Naive thymus-derived CD4-positive, alpha-beta T cell (primary cell): Measurements from ENCODE around the gene SPNS3. TPM values are rescaled to one million over a fixed set of nuclear protein-coding genes. Genes with fewer than 3 reads are reported as not detected.

Source experiments
- ATAC-seq: fragments of 150-1000 bp; cut with Tn5 transposase; 2 replicates; pipeline ENCODE4 v1.10.0; 2021; ENCODE audit warnings: mild to moderate bottlenecking, moderate library complexity
- CTCF ChIA-PET: fragments of 350-600 bp; sonication (Branson Sonifier 250); formaldehyde crosslinking; loops from one replicate; lab custom pipeline; 2021; ENCODE audit warnings: antibody characterized with exemption; lab: Charles Lee
- POLR2A ChIA-PET: fragments of 350-600 bp; sonication (Branson Sonifier 250); formaldehyde crosslinking; loops from one replicate; lab custom pipeline; 2021; ENCODE audit warnings: antibody characterized with exemption, inconsistent platforms; lab: Charles Lee
- DNase-seq, 9 donors: peaks; one replicate each; pipeline versions ENCODE4 v3.0.0 to v3.0.0-alpha.2; 2020 to 2022; ENCODE audit warnings: mixed read lengths in 1 of 9
- H3K27ac ChIP-seq: one replicate; pipeline ENCODE4 v1.7.0; 2013; ENCODE audit warnings: mild to moderate bottlenecking, low read depth, low read length, moderate library complexity
- H3K27me3 ChIP-seq, 2 donors: one replicate each; pipeline ENCODE4 v1.7.0; 2013; ENCODE audit warnings: low read length in 2 of 2, mild to moderate bottlenecking in 2 of 2, moderate library complexity in 2 of 2; ENCODE audit not compliant: control insufficient read depth in 2 of 2, insufficient read depth in 2 of 2
- H3K36me3 ChIP-seq, 3 experiments: 1 replicate in 2 of 3; 2 replicates in 1 of 3; pipeline ENCODE4 v1.7.0; 2013; ENCODE audit warnings: low read length in 3 of 3, mild to moderate bottlenecking in 3 of 3, moderate library complexity in 1 of 3; ENCODE audit not compliant: insufficient read depth in 3 of 3, control insufficient read depth in 2 of 3
- H3K4me1 ChIP-seq, 2 donors: one replicate each; pipeline ENCODE4 v1.7.0; 2013; ENCODE audit warnings: low read length in 2 of 2, mild to moderate bottlenecking in 2 of 2, moderate library complexity in 1 of 2; ENCODE audit not compliant: control insufficient read depth in 2 of 2, insufficient read depth in 2 of 2
- H3K4me3 ChIP-seq: 2 replicates; pipeline ENCODE4 v1.7.0; 2013; ENCODE audit warnings: mild to moderate bottlenecking, low read length
- H3K9me3 ChIP-seq, 3 experiments: 1 replicate in 2 of 3; 2 replicates in 1 of 3; pipeline ENCODE4 v1.7.0; 2013; ENCODE audit warnings: low read length in 3 of 3; ENCODE audit not compliant: control insufficient read depth in 2 of 3
- H3K27ac Mint-ChIP-seq, 9 donors: one replicate each; pipeline ENCODE4 v1.8.0; 2020 to 2022; ENCODE audit warnings: mixed read lengths in 9 of 9, mild to moderate bottlenecking in 8 of 9, moderate library complexity in 5 of 9, inconsistent platforms in 2 of 9
- H3K27me3 Mint-ChIP-seq, 5 donors: one replicate each; pipeline ENCODE4 v1.8.0; 2021 to 2022; ENCODE audit warnings: mixed read lengths in 5 of 5, mild to moderate bottlenecking in 1 of 5
- H3K36me3 Mint-ChIP-seq, 5 donors: one replicate each; pipeline ENCODE4 v1.8.0; 2020 to 2022; ENCODE audit warnings: mixed read lengths in 5 of 5, mild to moderate bottlenecking in 3 of 5, inconsistent platforms in 1 of 5
- H3K4me1 Mint-ChIP-seq, 7 donors: one replicate each; pipeline ENCODE4 v1.8.0; 2020 to 2022; ENCODE audit warnings: mixed read lengths in 7 of 7, mild to moderate bottlenecking in 3 of 7, inconsistent platforms in 1 of 7
- H3K4me3 Mint-ChIP-seq, 10 donors: one replicate each; pipeline ENCODE4 v1.8.0; 2020 to 2022; ENCODE audit warnings: mild to moderate bottlenecking in 10 of 10, mixed read lengths in 10 of 10, moderate library complexity in 6 of 10, inconsistent platforms in 2 of 10
- H3K9me3 Mint-ChIP-seq, 11 donors: one replicate each; pipeline ENCODE4 v1.8.0; 2020 to 2022; ENCODE audit warnings: mixed read lengths in 11 of 11, mild to moderate bottlenecking in 4 of 11, inconsistent platforms in 1 of 11, moderate library complexity in 1 of 11
- intact Hi-C, 2 donors: fragments of 100-400 bp; cut with micrococcal nuclease; formaldehyde crosslinking; loops; one replicate each; pipeline ENCODE4 v1.15.1; 2023
- polyA plus RNA-seq, 2 donors: library from polyadenylated mRNA; unstranded; fragments of 300-500 nt; fragmentation: Illumina TruSeq; gene quantifications; one replicate each; pipeline ENCODE4 v1.2.3, GENCODE V29; 2021
- total RNA-seq, 6 experiments: library from RNA in 5 of 6; stranded (reverse) in 5 of 6; gene quantifications; 1 replicate in 5 of 6; 2 replicates in 1 of 6; pipeline ENCODE4 v1.2.3 and lab custom pipeline; 2021 to 2026

The SPNS3 gene
- total and polyA plus RNA-seq, 7 experiments from 2014 or later, result 1.7 to 7.3 (median 5.1) TPM

DNA sequence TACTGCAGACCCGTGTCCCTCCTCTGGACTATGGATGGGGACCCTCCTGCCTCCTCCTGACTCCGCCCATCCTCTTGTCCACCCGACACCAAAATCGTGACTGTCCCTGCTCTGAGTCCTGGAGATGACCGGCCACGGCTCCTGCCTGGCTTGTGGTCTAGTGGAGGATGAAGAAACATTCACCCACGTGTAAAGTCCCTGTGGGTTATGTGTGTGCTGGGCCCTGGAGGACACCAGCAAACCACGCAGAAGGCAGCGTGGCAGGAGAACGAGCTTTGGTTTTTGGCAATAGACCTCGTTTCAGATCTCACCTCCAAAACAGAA, 76.8 kb downstream of the SPNS3 start:
- POLR2A ChIA-PET, result interaction anchor here (0.9 kb wide), 1 partner anchor 16 kb away, joined by 6 read pairs; no protein-coding TSS in a partner anchor
- no peaks in the 10 kb centered on the region for H3K9me3 ChIP-seq
- Mint-ChIP-seq H3K27ac (peak overlapping the region in 1 of 9 donors; percentile 19), H3K36me3 (no peaks in the 10 kb centered on the region), H3K4me1 (peaks cover 13 to 23% (median 19%) of the 10 kb centered on the region in 7 donors), H3K9me3 (no peaks in the 10 kb centered on the region), H3K4me3 (no peak overlapping the region), H3K27me3 (peaks cover 0 to 5% (median 0%) of the 10 kb centered on the region in 5 donors)
- H3K27ac ChIP-seq, result no peak overlapping the region
- no peaks in the 10 kb centered on the region for H3K27me3 ChIP-seq
- no peaks in the 10 kb centered on the region for H3K36me3 ChIP-seq
- ATAC-seq, result no peak
- DNase-seq, result no peak
- H3K4me3 ChIP-seq, result no peak overlapping the region
- CTCF ChIA-PET, result interaction anchor here (0.6 kb wide), 1 partner anchor 931 kb away, joined by 3 read pairs; no protein-coding TSS in a partner anchor
- intact Hi-C loops, result no loop called here
- H3K4me1 ChIP-seq, result peaks cover 6 to 10% of the 10 kb centered on the region in 2 donors

DNA sequence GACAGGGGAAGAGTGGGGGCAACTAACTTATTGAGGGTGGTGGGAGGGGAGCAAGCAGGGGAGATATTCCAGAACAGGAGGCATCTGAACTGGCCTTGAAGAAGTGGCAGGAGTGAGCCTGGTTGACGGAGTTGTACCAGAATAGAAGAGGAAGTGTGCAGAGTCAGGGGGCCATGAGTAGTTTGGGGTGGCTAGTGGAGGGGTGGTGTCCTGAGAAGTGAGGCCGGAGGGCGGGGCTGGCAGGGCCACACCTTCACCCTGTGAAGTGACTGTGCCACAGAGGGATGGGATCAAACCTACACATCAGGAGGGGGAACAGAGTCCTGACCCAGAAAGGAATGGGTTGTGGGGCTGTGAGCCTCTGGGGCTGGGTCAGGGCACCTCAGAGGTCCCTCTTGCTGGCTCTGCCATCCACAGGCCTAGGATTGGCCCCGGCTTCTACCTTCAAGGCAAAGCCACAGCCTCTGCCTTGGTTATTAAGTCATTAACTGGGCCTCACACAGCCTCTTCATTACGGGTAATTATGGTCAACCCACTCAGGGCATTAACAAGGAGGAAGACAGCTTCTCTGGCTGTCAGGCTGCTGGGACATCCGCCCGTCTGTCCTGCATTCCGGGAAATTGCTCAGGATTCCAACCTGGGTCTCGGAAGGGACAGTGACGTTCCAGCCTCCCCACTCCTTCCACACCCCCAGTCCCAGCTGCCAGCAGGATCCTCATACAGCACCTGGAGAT, 77.6 kb downstream of the SPNS3 start:
- Histone ChIP-seq H3K27ac (no peak overlapping the region), H3K36me3 (no peaks in the 10 kb centered on the region), H3K4me3 (no peak overlapping the region), H3K9me3 (no peaks in the 10 kb centered on the region), H3K27me3 (no peaks in the 10 kb centered on the region), H3K4me1 (peaks cover 6 to 10% of the 10 kb centered on the region in 2 donors)
- Mint-ChIP-seq H3K27ac (peak overlapping the region in 2 of 9 donors; percentile 19 to 28), H3K27me3 (peaks cover 0 to 5% (median 0%) of the 10 kb centered on the region in 5 donors), H3K9me3 (no peaks in the 10 kb centered on the region), H3K4me3 (no peak overlapping the region), H3K36me3 (no peaks in the 10 kb centered on the region), H3K4me1 (peaks cover 13 to 23% (median 19%) of the 10 kb centered on the region in 7 donors)
- ChIA-PET CTCF (no interaction called here), POLR2A (interaction anchor here (0.9 kb wide), 1 partner anchor 17 kb away, joined by 6 read pairs; no protein-coding TSS in a partner anchor)
- intact Hi-C loops, result no loop called here
- ATAC-seq (peak; percentile 32), DNase-seq (no peak)

DNA sequence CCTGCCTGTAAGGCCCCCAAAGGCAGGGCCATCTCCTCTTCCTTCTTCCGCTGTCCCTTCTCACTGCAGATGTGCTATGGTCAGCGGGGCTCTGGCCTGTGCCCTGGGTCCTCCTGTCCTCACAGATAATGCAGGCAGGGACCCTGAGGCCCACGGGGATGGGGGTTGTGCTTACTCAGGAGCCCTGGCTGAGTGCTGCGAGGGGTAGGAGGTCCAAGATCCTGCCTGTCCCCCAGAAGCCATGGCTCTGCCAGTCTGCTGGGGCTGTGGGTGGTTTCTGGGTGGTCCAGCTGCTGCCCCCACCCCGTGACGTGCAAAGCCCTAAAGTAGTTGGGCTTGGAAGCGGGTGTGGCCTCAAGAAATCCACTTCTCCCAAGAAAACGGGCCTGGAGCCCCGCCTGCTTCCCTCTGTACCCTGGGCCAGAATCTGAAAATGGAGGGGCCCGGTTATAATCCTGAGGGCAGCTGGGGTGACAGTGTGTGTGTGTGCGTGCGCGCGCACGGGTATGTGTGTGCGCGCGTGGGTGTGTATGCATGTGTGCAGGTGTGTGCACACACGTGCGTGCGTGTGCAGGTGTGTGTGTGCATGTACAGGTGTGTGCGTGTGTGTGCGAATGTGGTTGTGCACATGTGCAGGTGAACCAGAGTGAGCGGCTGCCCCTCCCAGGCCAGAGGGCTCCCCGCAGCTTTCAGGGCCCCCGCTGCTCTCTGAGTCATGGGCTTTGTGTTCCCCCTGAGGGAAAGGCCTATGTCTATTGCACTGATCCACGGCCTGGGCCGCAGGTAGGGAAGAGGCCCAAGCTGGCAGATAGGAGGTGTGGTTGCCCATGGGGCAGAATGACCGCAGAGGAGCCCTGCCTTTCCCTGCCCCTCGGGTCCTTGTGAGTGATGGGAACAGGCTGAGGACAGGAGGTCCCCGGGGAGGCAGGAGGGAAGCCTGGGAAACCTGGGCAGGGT, 78.7 kb downstream of the SPNS3 start:
- no peak overlapping the region for H3K27ac Mint-ChIP-seq

DNA sequence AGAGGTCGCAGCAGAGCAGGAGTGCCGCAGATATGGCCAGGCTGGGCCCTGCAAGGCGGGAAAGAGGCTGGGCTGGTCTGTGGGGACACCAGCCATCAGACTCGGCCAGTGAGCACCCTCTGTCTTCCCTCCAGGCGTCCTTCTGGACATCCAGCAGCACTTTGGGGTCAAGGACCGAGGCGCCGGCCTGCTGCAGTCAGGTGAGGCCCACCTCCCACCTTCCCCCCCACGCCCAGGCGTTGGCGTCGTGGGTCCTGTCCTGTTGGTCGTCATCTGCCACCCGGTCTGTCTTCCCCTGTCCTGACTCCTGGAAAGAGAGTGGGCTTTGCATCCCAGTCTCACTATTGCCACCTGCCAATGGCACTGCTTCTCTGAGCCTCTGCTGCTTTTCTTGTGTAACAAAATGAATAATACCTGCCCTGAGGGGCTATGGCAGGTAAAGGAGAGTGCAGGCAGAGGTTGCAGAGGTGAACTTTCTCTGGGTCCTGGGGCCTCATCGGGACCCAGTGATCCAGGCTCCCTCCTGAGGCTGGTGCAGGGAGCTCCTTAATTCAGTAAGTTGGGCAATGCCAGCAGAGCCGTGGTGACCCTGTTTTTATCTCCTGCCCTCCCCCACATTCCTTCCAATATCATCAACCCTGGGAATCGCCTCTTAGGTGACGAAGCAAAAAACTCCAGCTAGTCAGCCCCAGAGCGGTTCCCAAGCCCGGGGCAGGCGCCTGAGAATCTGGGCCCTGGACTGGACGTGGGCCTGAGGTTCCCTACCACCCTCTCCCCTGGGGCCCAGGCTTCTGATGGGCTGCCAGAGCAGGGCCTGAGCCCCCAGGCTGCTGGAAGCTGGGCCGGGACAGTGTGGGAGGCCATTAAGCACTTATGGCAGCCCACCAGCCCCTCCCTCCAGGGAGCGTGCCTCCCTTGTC, 79.6 kb downstream of the SPNS3 start:
- H3K27ac ChIP-seq, result no peak overlapping the region
- CTCF ChIA-PET, result interaction anchor here (0.6 kb wide), 1 partner anchor 165 kb away, joined by 4 read pairs; no protein-coding TSS in a partner anchor
- H3K9me3 ChIP-seq, result no peaks in the 10 kb centered on the region
- Mint-ChIP-seq H3K9me3 (no peaks in the 10 kb centered on the region), H3K36me3 (peaks cover 0 to 2% (median 0%) of the 10 kb centered on the region in 5 donors), H3K4me3 (no peak overlapping the region), H3K27me3 (peaks cover 0 to 5% (median 0%) of the 10 kb centered on the region in 5 donors), H3K4me1 (peaks cover 13 to 21% (median 16%) of the 10 kb centered on the region in 7 donors), H3K27ac (no peak overlapping the region)
- H3K36me3 ChIP-seq, result no peaks in the 10 kb centered on the region
- intact Hi-C loops, result no loop called here
- H3K4me3 ChIP-seq, result no peak overlapping the region
- DNase-seq (no peak), ATAC-seq (no peak)
- POLR2A ChIA-PET, result no interaction called here
- peaks cover 6 to 10% of the 10 kb centered on the region in 2 donors for H3K4me1 ChIP-seq
- no peaks in the 10 kb centered on the region for H3K27me3 ChIP-seq

More for the DNA sequence above, 78.7 kb downstream of the SPNS3 start:
- Mint-ChIP-seq H3K4me1 (peaks cover 13 to 23% (median 19%) of the 10 kb centered on the region in 7 donors), H3K27me3 (peaks cover 0 to 5% (median 0%) of the 10 kb centered on the region in 5 donors), H3K9me3 (no peaks in the 10 kb centered on the region), H3K36me3 (no peaks in the 10 kb centered on the region), H3K4me3 (no peak overlapping the region)
- H3K9me3 ChIP-seq, result no peaks in the 10 kb centered on the region
- no peaks in the 10 kb centered on the region for H3K36me3 ChIP-seq
- H3K27ac ChIP-seq, result no peak overlapping the region
- H3K4me1 ChIP-seq, result peaks cover 6 to 10% of the 10 kb centered on the region in 2 donors
- intact Hi-C loops, result no loop called here
- DNase-seq (no peak), ATAC-seq (no peak)
- no peaks in the 10 kb centered on the region for H3K27me3 ChIP-seq
- H3K4me3 ChIP-seq, result no peak overlapping the region
- ChIA-PET POLR2A (no interaction called here), CTCF (no interaction called here)

DNA sequence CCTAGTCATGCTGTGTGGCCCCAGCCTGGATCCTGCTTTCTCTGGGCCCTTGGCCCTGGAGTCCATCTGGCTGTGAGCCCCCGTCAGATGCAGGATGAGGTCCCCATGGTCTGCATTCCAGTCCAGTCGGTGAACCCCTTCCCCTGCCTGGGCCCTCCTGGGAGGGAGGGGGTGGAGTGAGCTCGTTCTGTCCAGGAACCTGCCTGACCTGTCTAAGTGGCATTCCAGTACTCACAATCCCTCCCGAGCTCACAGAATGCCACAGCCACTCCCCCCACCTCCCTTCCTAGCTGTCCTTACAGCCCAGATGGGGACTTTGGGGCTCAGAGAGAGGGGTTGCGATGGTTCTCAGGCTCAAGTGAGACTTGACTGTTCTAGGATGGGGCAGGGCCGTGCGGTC, 80.5 kb downstream of the SPNS3 start:
- Histone ChIP-seq H3K27ac (no peak overlapping the region), H3K9me3 (no peaks in the 10 kb centered on the region), H3K4me3 (no peak overlapping the region), H3K4me1 (peaks cover 2 to 4% of the 10 kb centered on the region in 2 donors), H3K36me3 (no peaks in the 10 kb centered on the region), H3K27me3 (no peaks in the 10 kb centered on the region)
- ATAC-seq, result no peak
- Mint-ChIP-seq H3K27me3 (peaks cover 0 to 5% (median 0%) of the 10 kb centered on the region in 5 donors), H3K4me1 (peaks cover 6 to 13% (median 10%) of the 10 kb centered on the region in 7 donors), H3K27ac (no peak overlapping the region), H3K9me3 (no peaks in the 10 kb centered on the region), H3K36me3 (peaks cover 0 to 2% (median 0%) of the 10 kb centered on the region in 5 donors), H3K4me3 (no peak overlapping the region)
- DNase-seq, result no peak
- POLR2A ChIA-PET, result no interaction called here
- CTCF ChIA-PET, result interaction anchor here (0.6 kb wide), 1 partner anchor 166 kb away, joined by 4 read pairs; no protein-coding TSS in a partner anchor
- intact Hi-C loops, result no loop called here

DNA sequence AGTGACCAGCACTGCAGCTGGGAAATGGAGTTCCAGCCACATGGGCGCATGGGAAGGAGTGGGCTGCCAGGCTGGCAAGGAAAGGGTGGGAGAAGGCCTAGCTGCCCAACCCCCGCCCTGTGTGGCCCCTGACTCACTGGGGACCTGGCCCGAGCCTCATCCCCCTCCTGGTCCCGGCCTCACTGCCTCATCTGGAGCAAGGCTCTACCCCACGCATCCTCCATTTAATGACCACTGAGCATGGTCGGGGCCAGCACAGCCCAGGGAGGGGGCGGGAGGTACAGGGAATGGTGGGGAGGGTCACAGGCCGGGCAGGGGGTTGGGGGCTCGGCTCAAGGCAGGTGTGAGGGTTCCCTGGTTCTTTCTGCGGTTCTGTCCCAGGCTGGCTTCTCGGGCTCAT, 81.0 kb downstream of the SPNS3 start:
- Mint-ChIP-seq H3K36me3 (peaks cover 0 to 2% (median 0%) of the 10 kb centered on the region in 5 donors), H3K27me3 (peaks cover 0 to 3% (median 0%) of the 10 kb centered on the region in 5 donors), H3K4me3 (no peak overlapping the region), H3K27ac (no peak overlapping the region), H3K4me1 (peaks cover under 1 to 7% (median 4%) of the 10 kb centered on the region in 7 donors), H3K9me3 (no peaks in the 10 kb centered on the region)
- ChIA-PET CTCF (no interaction called here), POLR2A (no interaction called here)
- ATAC-seq (no peak), DNase-seq (no peak)
- Histone ChIP-seq H3K27me3 (no peaks in the 10 kb centered on the region), H3K36me3 (no peaks in the 10 kb centered on the region), H3K9me3 (no peaks in the 10 kb centered on the region), H3K4me3 (no peak overlapping the region), H3K4me1 (no peaks in the 10 kb centered on the region), H3K27ac (no peak overlapping the region)
- intact Hi-C loops, result no loop called here
